GM10847 (cell line): ENCODE measurements around the gene UTP4.
A peak's percentile ranks its signal among the peaks of the same experiment; 100 is the strongest.

ENCODE experiments used
- POLR2A ChIP-seq: IDR thresholded peaks from 2 replicates; pipeline ENCODE4 v1.6.1; 2011; ENCODE audit not compliant: insufficient read length; ENCODE audit errors: extremely low read depth

Gene UTP4

GRCh38 chr16:69132424-69133252 lies at the start of gene UTP4, which contains the start of gene CHTF8:
Gene UTP4 (plus strand): TSS chr16:69132649. CDS start chr16:69133460, 811 bp downstream.
Gene CHTF8 (minus strand): TSS chr16:69132588. CDS start chr16:69121458, 11,130 bp downstream.
- peak; percentile 94 for TF ChIP-seq POLR2A

DNA sequence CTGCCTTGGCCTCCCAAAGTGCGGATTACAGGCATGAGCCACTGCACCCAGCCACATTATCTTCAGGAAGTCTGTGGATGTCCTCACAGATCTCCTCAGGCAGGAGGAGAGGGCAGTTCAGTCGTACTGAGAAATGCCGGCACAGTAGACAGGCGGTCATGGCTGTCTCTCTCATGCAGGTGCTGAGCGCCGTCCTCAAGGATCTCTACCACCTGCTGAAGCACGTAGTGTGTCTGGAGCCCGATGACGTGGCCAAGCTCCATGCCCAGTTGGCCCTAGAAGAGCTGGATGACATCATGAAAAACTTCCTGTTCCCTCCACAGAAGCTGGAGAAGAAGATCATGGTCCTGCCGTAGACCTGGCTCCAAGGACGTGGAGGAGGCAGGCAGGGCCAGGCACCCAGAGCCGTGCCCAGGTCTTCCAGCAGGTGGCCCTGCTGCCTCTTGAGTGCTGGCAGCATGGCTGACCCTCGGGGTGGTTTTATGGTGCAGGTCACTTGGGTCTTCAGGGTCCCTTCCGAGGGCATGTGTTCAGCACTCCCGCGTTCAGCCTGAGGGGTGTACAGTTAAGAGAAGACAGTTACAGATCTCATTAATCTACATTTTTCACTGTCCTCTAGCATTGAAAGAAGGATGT lies 49.0 kb upstream of the UTP4 start:
- no peak for TF ChIP-seq POLR2A

DNA sequence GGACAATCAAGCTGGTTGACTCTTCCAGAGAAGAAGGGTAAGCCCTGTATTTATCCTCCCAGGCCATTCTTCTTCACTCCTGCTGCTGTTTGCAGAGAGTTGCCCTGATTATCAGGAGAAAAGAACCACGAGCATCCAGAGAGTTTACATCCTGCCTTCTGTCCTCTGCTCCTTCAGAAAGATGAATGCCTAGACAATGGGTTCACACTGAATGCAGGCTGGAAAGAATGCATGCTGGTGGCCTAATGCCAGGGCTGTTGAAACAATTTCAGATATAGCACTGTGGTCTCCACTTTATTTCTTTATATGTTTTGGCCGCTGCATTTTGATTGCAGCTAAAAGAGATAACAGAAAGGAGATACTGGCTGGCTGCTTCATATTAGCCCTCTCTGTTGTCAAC lies 48.2 kb upstream of the UTP4 start:
- no peak for TF ChIP-seq POLR2A

- no peak for TF ChIP-seq POLR2A
These were observed 47.3 kb upstream of the UTP4 start for GRCh38 chr16:69085032-69085695.

DNA sequence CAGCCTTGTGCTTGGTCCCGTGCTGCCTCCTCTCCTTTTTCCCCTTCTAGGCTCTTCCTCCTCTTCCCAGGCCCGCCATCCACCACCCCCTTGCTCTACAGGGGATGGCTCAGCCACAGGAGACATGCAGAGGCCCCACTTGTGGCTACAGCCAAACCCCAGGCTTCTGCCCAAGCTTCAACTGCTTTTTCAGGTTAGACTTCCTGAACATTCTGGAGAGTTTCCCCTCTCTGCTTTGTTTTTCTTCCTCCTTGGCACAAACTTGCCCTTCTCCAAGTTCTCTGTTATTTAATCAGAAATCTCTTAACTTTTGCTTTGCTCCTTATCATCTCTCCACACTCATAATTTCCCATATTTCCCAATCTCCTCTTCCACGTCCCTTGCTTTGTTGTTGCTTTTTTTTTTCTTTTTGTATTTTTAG lies 45.3 kb upstream of the UTP4 start:
- no peak for TF ChIP-seq POLR2A

DNA sequence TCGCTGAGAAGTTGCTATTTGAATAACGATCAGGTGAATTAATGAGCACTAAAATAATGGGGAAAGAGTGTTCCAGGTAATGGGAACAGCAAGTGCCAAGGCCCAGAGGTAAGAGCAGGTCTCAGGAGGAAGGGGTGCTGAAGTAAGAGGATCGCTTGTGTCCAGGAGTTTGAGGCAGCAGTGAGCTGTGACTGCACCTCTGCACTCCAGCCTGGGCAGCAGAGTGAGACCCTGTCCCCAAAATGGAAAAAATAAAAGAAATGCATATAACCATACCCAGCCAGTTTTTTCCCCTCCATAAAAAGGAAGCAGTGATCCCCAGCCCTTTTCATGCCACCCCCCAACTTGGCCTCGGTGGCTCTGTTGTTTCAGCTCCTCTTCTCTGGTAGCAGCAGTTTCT lies 43.8 kb upstream of the UTP4 start:
- TF ChIP-seq POLR2A: no peak

- no peak for TF ChIP-seq POLR2A
These were observed 43.1 kb upstream of the UTP4 start for GRCh38 chr16:69089091-69089910.

GRCh38 chr16:69093974-69094373 lies 38.5 kb upstream of the UTP4 start:
- TF ChIP-seq POLR2A: no peak

GRCh38 chr16:69094501-69094900 lies 37.9 kb upstream of the UTP4 start:
- no peak for TF ChIP-seq POLR2A

DNA sequence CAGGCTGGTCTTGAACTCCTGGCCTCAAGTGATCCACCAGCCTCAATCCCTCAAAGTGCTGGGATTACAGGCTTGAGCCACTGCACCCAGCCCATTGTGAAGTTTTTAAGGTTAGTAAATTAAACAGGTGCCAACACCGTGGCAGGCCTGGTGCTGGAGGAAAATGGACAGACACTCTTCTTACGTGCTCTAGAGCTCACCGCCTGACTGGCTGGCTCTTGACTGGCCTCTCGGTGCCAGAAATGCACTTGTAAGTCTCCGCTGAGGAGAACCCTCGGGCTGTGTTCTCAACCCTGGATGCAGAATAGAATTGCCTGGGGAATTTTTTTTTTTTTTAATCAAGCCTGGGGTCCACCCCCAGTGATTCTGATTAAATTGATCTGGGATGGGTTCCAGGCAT lies 37.3 kb upstream of the UTP4 start:
- TF ChIP-seq POLR2A: no peak

GRCh38 chr16:69100071-69100691 lies 32.3 kb upstream of the UTP4 start:
- no peak for TF ChIP-seq POLR2A

GRCh38 chr16:69105501-69106361 lies 26.7 kb upstream of the UTP4 start, which contains the start of gene HAS3:
Gene HAS3 (plus strand): TSS chr16:69105653. CDS start chr16:69109396, 3,743 bp downstream.
- TF ChIP-seq POLR2A: no peak

DNA sequence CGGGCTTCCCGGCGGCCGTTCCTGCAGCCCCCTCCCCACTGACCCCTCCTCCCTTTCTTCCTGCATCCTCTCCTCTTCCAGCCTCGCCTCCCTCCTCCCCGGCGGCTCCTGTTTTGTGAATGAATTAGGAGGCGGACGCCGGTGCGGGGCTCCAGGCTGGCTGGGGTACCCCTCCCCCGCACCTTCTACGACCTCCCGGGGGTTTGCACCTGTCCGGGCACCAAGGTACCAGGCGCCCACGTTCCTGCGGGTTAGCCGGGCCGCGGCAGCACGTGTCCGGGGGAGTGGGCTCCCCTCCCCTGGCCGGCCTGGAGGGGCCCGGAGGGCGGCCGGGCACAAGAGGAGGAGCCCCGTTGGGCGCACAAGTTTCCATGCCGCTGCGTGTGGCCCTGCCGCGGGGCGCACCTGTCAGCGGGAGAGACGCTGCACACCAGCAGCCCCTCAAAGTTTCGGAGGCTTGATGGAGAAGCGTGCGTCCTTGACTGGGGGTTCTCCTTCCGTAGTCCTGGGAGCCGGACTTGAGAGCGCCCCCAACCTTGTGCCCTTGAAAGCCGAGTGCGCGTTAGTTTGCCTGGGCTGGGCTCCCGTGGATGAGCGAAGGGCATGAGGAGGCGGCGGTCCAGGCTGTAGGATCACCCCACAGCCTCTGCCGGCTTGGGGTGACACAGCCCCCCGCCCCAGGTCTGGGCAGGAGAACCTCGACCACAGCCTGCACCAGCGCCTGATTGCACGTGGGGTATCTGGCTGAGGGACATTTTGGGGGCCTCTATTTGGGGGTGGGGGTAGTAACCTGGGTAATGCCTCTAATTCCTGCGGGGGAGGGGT lies 25.7 kb upstream of the UTP4 start:
- no peak for TF ChIP-seq POLR2A
